Natural killer cell treated with Interleukin-12 subunit alpha and Interleukin-12 subunit beta and Interleukin-15 and Interleukin-18, amount 100 ng/mL, for 72 hours (primary cell): ENCODE measurements around the gene RYR2. TPM values are rescaled to one million over a fixed set of nuclear protein-coding genes. Genes with fewer than 3 reads are reported as not detected.

ENCODE experiments used
- ATAC-seq, 2 donors: fragments of 150-1000 bp; cut with Tn5 transposase in 1 of 2; sonication (Bioruptor Pico), chemical (Tn5 transposase) in 1 of 2; 2 replicates each; pipeline ENCODE4 v1.10.0; 2021
- DNase-seq: peaks from one replicate; pipeline ENCODE4 v3.0.0; 2022; ENCODE audit warnings: low spot score
- H3K27ac Mint-ChIP-seq, 2 donors: 1 replicate in 1 of 2; 2 replicates in 1 of 2; pipeline ENCODE4 v1.8.0; 2022; ENCODE audit warnings: mixed read lengths in 2 of 2, mild to moderate bottlenecking in 1 of 2, moderate library complexity in 1 of 2
- H3K27me3 Mint-ChIP-seq, 2 donors: 1 replicate in 1 of 2; 2 replicates in 1 of 2; pipeline ENCODE4 v1.8.0; 2022; ENCODE audit warnings: mixed read lengths in 2 of 2
- H3K36me3 Mint-ChIP-seq: one replicate; pipeline ENCODE4 v1.8.0; 2022; ENCODE audit warnings: mixed read lengths
- H3K4me1 Mint-ChIP-seq, 2 donors: 1 replicate in 1 of 2; 2 replicates in 1 of 2; pipeline ENCODE4 v1.8.0; 2022; ENCODE audit warnings: low read depth in 2 of 2, mixed read lengths in 2 of 2, mild to moderate bottlenecking in 1 of 2
- H3K4me3 Mint-ChIP-seq: one replicate; pipeline ENCODE4 v1.8.0; 2022; ENCODE audit warnings: mixed read lengths
- H3K9me3 Mint-ChIP-seq: 2 replicates; pipeline ENCODE4 v1.8.0; 2022; ENCODE audit warnings: mixed read lengths
- total RNA-seq, 2 donors: library from RNA; stranded (reverse); gene quantifications; one replicate each; pipeline ENCODE4 v1.2.3, GENCODE V29; 2022

The RYR2 gene
- total RNA-seq, 2 donors from 2014 or later, result 0.05 TPM; not detected in 1

- Mint-ChIP-seq H3K4me3 (no peak overlapping the region), H3K27ac (no peak overlapping the region), H3K4me1 (peaks cover 3 to 4% of the 10 kb centered on the region in 2 donors), H3K9me3 (no peaks in the 10 kb centered on the region), H3K36me3 (peaks cover 4% of the 10 kb centered on the region), H3K27me3 (peaks cover 18 to 26% of the 10 kb centered on the region in 2 donors)
- DNase-seq, result no peak
- no peak for ATAC-seq
These were observed 556 bp upstream of the RYR2 start for GRCh38 chr1:237041461-237041794.

GRCh38 chr1:237042526-237042891 lies 525 bp downstream of the RYR2 start:
- DNase-seq (no peak), ATAC-seq (peak in 1 of 2 donors; percentile 50)
- peaks cover 4% of the 10 kb centered on the region for H3K36me3 Mint-ChIP-seq
- H3K4me1 Mint-ChIP-seq, result peaks cover 3 to 4% of the 10 kb centered on the region in 2 donors
- no peak overlapping the region for H3K27ac Mint-ChIP-seq
- no peaks in the 10 kb centered on the region for H3K9me3 Mint-ChIP-seq
- H3K27me3 Mint-ChIP-seq, result peaks cover 18 to 26% of the 10 kb centered on the region in 2 donors
- H3K4me3 Mint-ChIP-seq, result no peak overlapping the region

- H3K27ac Mint-ChIP-seq, result no peak overlapping the region
- H3K4me1 Mint-ChIP-seq, result peaks cover 3 to 4% of the 10 kb centered on the region in 2 donors
- H3K4me3 Mint-ChIP-seq, result no peak overlapping the region
- peaks cover 18 to 26% of the 10 kb centered on the region in 2 donors for H3K27me3 Mint-ChIP-seq
- peaks cover 4% of the 10 kb centered on the region for H3K36me3 Mint-ChIP-seq
- DNase-seq (no peak), ATAC-seq (peak in 1 of 2 donors; percentile 50)
- H3K9me3 Mint-ChIP-seq, result no peaks in the 10 kb centered on the region
These were observed 1.1 kb downstream of the RYR2 start for GRCh38 chr1:237042892-237043576.

GRCh38 chr1:237043846-237044636 lies 2.1 kb downstream of the RYR2 start:
- H3K27ac Mint-ChIP-seq, result no peak overlapping the region
- H3K4me1 Mint-ChIP-seq, result peaks cover 3 to 4% of the 10 kb centered on the region in 2 donors
- H3K36me3 Mint-ChIP-seq, result peaks cover 4% of the 10 kb centered on the region
- ATAC-seq (no peak), DNase-seq (no peak)
- H3K27me3 Mint-ChIP-seq, result peaks cover 18 to 26% of the 10 kb centered on the region in 2 donors
- no peaks in the 10 kb centered on the region for H3K9me3 Mint-ChIP-seq
- H3K4me3 Mint-ChIP-seq, result no peak overlapping the region

- ATAC-seq, result no peak
- Mint-ChIP-seq H3K4me3 (no peak overlapping the region), H3K4me1 (peaks cover 3 to 4% of the 10 kb centered on the region in 2 donors)
These were observed 3.5 kb downstream of the RYR2 start for GRCh38 chr1:237045278-237046016.

GRCh38 chr1:237048803-237049202 lies 6.8 kb downstream of the RYR2 start:
- no peak for DNase-seq
- Mint-ChIP-seq H3K4me3 (no peak overlapping the region), H3K27me3 (peaks cover 7 to 12% of the 10 kb centered on the region in 2 donors), H3K36me3 (no peaks in the 10 kb centered on the region), H3K27ac (no peak overlapping the region), H3K4me1 (no peaks in the 10 kb centered on the region), H3K9me3 (no peaks in the 10 kb centered on the region)
- no peak for ATAC-seq

More at GRCh38 chr1:237045278-237046016, 3.5 kb downstream of the RYR2 start:
- no peak for DNase-seq
- H3K27ac Mint-ChIP-seq, result no peak overlapping the region
- no peaks in the 10 kb centered on the region for H3K9me3 Mint-ChIP-seq
- peaks cover 4% of the 10 kb centered on the region for H3K36me3 Mint-ChIP-seq
- peaks cover 20 to 25% of the 10 kb centered on the region in 2 donors for H3K27me3 Mint-ChIP-seq

GRCh38 chr1:237050185-237050584 lies 8.2 kb downstream of the RYR2 start:
- Mint-ChIP-seq H3K27me3 (peaks cover 8 to 12% of the 10 kb centered on the region in 2 donors), H3K27ac (no peak overlapping the region), H3K9me3 (no peaks in the 10 kb centered on the region), H3K36me3 (no peaks in the 10 kb centered on the region), H3K4me1 (no peaks in the 10 kb centered on the region), H3K4me3 (no peak overlapping the region)
- ATAC-seq, result no peak
- DNase-seq, result no peak

GRCh38 chr1:237050915-237051314 lies 8.9 kb downstream of the RYR2 start:
- Mint-ChIP-seq H3K27ac (no peak overlapping the region), H3K27me3 (peaks cover 6 to 12% of the 10 kb centered on the region in 2 donors), H3K4me1 (no peaks in the 10 kb centered on the region), H3K9me3 (no peaks in the 10 kb centered on the region), H3K36me3 (no peaks in the 10 kb centered on the region), H3K4me3 (no peak overlapping the region)
- ATAC-seq (no peak), DNase-seq (no peak)

GRCh38 chr1:237054313-237054712 lies 12.3 kb downstream of the RYR2 start:
- peaks cover 6 to 12% of the 10 kb centered on the region in 2 donors for H3K27me3 Mint-ChIP-seq
- ATAC-seq (no peak), DNase-seq (no peak)
- no peaks in the 10 kb centered on the region for H3K36me3 Mint-ChIP-seq
- H3K9me3 Mint-ChIP-seq, result no peaks in the 10 kb centered on the region
- no peak overlapping the region for H3K4me3 Mint-ChIP-seq
- no peaks in the 10 kb centered on the region for H3K4me1 Mint-ChIP-seq
- H3K27ac Mint-ChIP-seq, result no peak overlapping the region

- Mint-ChIP-seq H3K27ac (no peak overlapping the region), H3K36me3 (no peaks in the 10 kb centered on the region), H3K27me3 (peaks cover 0 to 6% of the 10 kb centered on the region in 2 donors), H3K4me3 (no peak overlapping the region), H3K4me1 (no peaks in the 10 kb centered on the region), H3K9me3 (no peaks in the 10 kb centered on the region)
- DNase-seq (no peak), ATAC-seq (no peak)
These were observed 16.5 kb downstream of the RYR2 start for GRCh38 chr1:237058470-237058869.

GRCh38 chr1:237059244-237059643 lies 17.3 kb downstream of the RYR2 start:
- ATAC-seq, result no peak

GRCh38 chr1:237062976-237063375 lies 21.0 kb downstream of the RYR2 start:
- no peak for DNase-seq
- H3K27ac Mint-ChIP-seq, result no peak overlapping the region
- no peak overlapping the region for H3K4me3 Mint-ChIP-seq
- H3K4me1 Mint-ChIP-seq, result no peaks in the 10 kb centered on the region
- ATAC-seq, result no peak
- H3K9me3 Mint-ChIP-seq, result peaks cover 4% of the 10 kb centered on the region
- H3K27me3 Mint-ChIP-seq, result no peaks in the 10 kb centered on the region
- no peaks in the 10 kb centered on the region for H3K36me3 Mint-ChIP-seq

More at GRCh38 chr1:237059244-237059643, 17.3 kb downstream of the RYR2 start:
- Mint-ChIP-seq H3K9me3 (no peaks in the 10 kb centered on the region), H3K36me3 (no peaks in the 10 kb centered on the region), H3K27ac (no peak overlapping the region), H3K4me3 (no peak overlapping the region), H3K27me3 (peaks cover 0 to 5% of the 10 kb centered on the region in 2 donors), H3K4me1 (no peaks in the 10 kb centered on the region)
- DNase-seq, result no peak

- Mint-ChIP-seq H3K4me3 (no peak overlapping the region), H3K4me1 (no peaks in the 10 kb centered on the region), H3K27ac (no peak overlapping the region), H3K36me3 (no peaks in the 10 kb centered on the region), H3K9me3 (peaks cover 4% of the 10 kb centered on the region), H3K27me3 (no peaks in the 10 kb centered on the region)
- DNase-seq (no peak), ATAC-seq (no peak)
These were observed 23.9 kb downstream of the RYR2 start for GRCh38 chr1:237065903-237066302.

- Mint-ChIP-seq H3K27ac (no peak overlapping the region), H3K4me3 (no peak overlapping the region), H3K4me1 (no peaks in the 10 kb centered on the region), H3K36me3 (no peaks in the 10 kb centered on the region), H3K27me3 (no peaks in the 10 kb centered on the region), H3K9me3 (peaks cover 10% of the 10 kb centered on the region)
- no peak for ATAC-seq
- DNase-seq, result no peak
These were observed 28.5 kb downstream of the RYR2 start for GRCh38 chr1:237070519-237070918.
